Measurements from ENCODE around the gene DOK1. TPM values are rescaled to one million over a fixed set of nuclear protein-coding genes. Genes with fewer than 3 reads are reported as not detected.

Gene DOK1
- polyA plus RNA-seq, 3 donors = 48.0 to 53.6 (median 49.3) TPM

DNA sequence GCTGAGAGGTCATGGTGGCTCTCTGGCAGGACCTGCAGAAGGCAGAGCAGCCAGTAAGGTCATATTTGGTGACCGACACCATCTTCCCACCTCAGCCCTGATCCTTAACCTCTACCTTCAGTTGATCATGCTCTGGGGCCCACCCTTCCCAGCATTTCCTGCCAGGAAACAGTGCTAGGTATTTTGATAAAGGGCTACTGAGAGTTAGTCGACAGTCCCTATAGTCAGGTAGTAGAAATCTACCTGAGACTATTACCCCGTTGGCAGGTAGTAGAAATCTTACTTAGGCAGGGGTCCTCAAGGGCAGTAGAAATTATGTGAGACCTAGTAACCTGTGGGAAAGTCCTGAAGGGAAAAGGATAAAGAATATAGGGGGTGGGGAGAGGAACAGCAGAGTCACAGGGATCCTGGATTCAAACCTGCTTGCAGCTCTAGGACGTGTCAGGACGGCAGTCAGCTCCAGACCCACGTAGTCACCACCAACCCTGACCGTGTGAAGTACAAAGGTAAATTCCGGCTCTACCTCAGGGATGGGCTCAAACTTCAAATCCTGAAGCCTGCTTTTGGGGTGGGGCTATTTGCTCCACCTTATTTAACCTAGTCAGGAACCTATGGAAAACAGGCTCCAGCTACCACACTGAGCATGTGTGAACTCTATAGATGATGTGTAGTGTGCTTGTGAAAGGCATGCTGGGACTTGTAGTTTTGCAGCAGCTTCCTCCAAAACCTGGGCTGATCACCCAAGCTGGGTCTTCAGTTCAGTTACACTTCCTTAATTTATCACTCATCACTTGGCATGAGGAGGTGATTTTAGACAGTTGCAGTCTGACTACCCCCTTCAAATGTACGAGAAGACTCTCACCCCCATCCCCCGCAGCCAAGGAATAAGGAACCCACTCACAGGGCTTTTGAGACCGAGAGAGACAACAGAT, 28.5 kb upstream of the DOK1 start, which contains the start of gene DQX1:
TSS of gene DQX1 (minus strand) at position 515 of the 932 bp plus-strand sequence. CDS start at position 13, 502 bp downstream.
- peaks cover 13 to 18% (median 17%) of the 10 kb centered on the region in 3 donors for H3K27me3 Mint-ChIP-seq (ENCODE audit: low read depth in 3 of 3)
- Histone ChIP-seq H2AFZ (ENCODE audit: insufficient read depth, low read depth, low read length, poor library complexity, severe bottlenecking) (no peak within 1 kb of the TSS), H3K27ac (ENCODE audit: low read depth in 1 of 2, low read length in 2 of 2) (peak within 1 kb of the TSS; percentile 34 to 59), H3K27me3 (ENCODE audit: control insufficient read depth in 2 of 2, insufficient read depth in 2 of 2, low read length in 2 of 2) (peaks cover 0 to 2% of the 10 kb centered on the region in 2 donors), H3K4me1 (ENCODE audit: control insufficient read depth in 1 of 2, insufficient read depth in 2 of 2, low read length in 2 of 2) (peaks cover 22 to 37% of the 10 kb centered on the region in 2 donors), H4K20me1 (ENCODE audit: insufficient read depth, low read length) (peaks cover 26% of the 10 kb centered on the region), H3K4me2 (replicated peaks; ENCODE audit: extremely low read depth, low read length, poor library complexity, severe bottlenecking) (no peak within 1 kb of the TSS), H3K9me3 (replicated peaks in 1 of 2; ENCODE audit: control insufficient read depth in 1 of 2, insufficient read depth in 1 of 2, low read length in 2 of 2) (no peaks in the 10 kb centered on the region), H3K9ac (ENCODE audit: insufficient read depth, low read length, poor library complexity, severe bottlenecking) (no peak within 1 kb of the TSS), H3K4me3 (replicated peaks in 1 of 3; ENCODE audit: low read depth in 2 of 3, low read length in 3 of 3) (no peak within 1 kb of the TSS), H3K79me2 (ENCODE audit: insufficient read depth, low read length) (peaks cover 29% of the 10 kb centered on the region), H3K36me3 (replicated peaks in 1 of 2; ENCODE audit: control insufficient read depth in 1 of 2, insufficient read depth in 2 of 2, low read length in 2 of 2) (peaks cover 17 to 25% of the 10 kb centered on the region in 2 donors)
- peak within 1 kb of the TSS; percentile 76 to 91 (median 84) for H3K27ac Mint-ChIP-seq
- peak within 1 kb of the TSS in 1 of 2 donors; percentile 52 for H3K4me3 Mint-ChIP-seq
- DNase-seq = peak; percentile 75 to 91 (median 78)
- intact Hi-C loops (cut with micrococcal nuclease) = loop anchor here (5.0 kb wide), 2 partner anchors 44 to 69 kb away; partner anchors contain the start of genes INO80B (in 2 of the 2), WBP1 (in 2 of the 2), CCDC142 (in 1 of the 2) and TTC31 (in 1 of the 2)
- peaks cover 0 to 10% (median 0%) of the 10 kb centered on the region in 7 donors for H3K9me3 Mint-ChIP-seq
- H3K4me1 Mint-ChIP-seq = peaks cover 32% of the 10 kb centered on the region
- TF ChIP-seq CTCF (IDR thresholded peaks at IDR 0.05) = no peak
- H3K36me3 Mint-ChIP-seq = peaks cover 24 to 37% of the 10 kb centered on the region in 2 donors
- 63% methylated on average over 2 of the region's 11 CpGs for WGBS (ENCODE audit: insufficient coverage)

DNA sequence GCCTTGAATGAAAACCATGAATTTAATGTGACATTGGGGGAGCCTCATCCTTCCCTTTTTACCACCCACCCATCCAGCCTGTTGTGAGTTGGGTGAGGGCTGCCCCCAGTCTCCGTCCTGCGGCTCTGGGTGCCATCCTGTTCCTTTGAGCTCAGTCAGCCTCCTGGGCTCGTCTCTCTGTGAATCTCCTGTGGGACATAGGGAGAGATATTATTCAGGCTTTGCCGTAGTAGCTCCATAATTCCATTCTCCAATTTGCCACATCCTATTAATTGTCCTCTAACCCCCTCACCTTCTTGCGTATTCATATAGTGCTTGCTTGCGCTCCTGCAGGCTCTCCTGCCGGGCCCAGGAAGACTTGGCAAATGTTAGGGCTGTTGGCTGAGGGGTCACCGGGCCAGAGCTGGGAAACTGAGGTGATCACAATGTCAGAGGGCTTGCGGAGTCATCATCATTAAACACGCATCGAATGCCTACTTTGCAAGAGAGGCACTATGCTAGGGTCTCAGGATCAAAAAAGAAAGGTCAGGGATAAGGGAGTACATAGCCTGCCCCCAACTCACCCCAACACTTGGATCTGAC, 27.8 kb upstream of the DOK1 start:
- Histone ChIP-seq H3K36me3 (replicated peaks in 1 of 2; ENCODE audit: control insufficient read depth in 1 of 2, insufficient read depth in 2 of 2, low read length in 2 of 2) (peaks cover 17 to 25% of the 10 kb centered on the region in 2 donors), H3K9me3 (replicated peaks in 1 of 2; ENCODE audit: control insufficient read depth in 1 of 2, insufficient read depth in 1 of 2, low read length in 2 of 2) (no peaks in the 10 kb centered on the region), H3K4me3 (replicated peaks in 1 of 3; ENCODE audit: low read depth in 2 of 3, low read length in 3 of 3) (no peak overlapping the region), H3K79me2 (ENCODE audit: insufficient read depth, low read length) (peaks cover 29% of the 10 kb centered on the region), H2AFZ (ENCODE audit: insufficient read depth, low read depth, low read length, poor library complexity, severe bottlenecking) (no peak overlapping the region), H3K9ac (ENCODE audit: insufficient read depth, low read length, poor library complexity, severe bottlenecking) (no peak overlapping the region), H3K4me1 (ENCODE audit: control insufficient read depth in 1 of 2, insufficient read depth in 2 of 2, low read length in 2 of 2) (peaks cover 28 to 45% of the 10 kb centered on the region in 2 donors), H3K27ac (ENCODE audit: low read depth in 1 of 2, low read length in 2 of 2) (peak overlapping the region; percentile 34 to 59), H3K4me2 (replicated peaks; ENCODE audit: extremely low read depth, low read length, poor library complexity, severe bottlenecking) (no peak overlapping the region), H4K20me1 (ENCODE audit: insufficient read depth, low read length) (peaks cover 26% of the 10 kb centered on the region), H3K27me3 (ENCODE audit: control insufficient read depth in 2 of 2, insufficient read depth in 2 of 2, low read length in 2 of 2) (no peaks in the 10 kb centered on the region)
- TF ChIP-seq CTCF (IDR thresholded peaks at IDR 0.05) = no peak
- Mint-ChIP-seq H3K27ac (peak overlapping the region; percentile 76 to 91 (median 84)), H3K36me3 (peaks cover 24 to 37% of the 10 kb centered on the region in 2 donors), H3K9me3 (peaks cover 0 to 8% (median 0%) of the 10 kb centered on the region in 7 donors), H3K4me1 (peaks cover 38% of the 10 kb centered on the region), H3K27me3 (ENCODE audit: low read depth in 3 of 3) (peaks cover 6 to 12% (median 11%) of the 10 kb centered on the region in 3 donors), H3K4me3 (peak overlapping the region in 1 of 2 donors; percentile 52)
- DNase-seq = no peak
- intact Hi-C loops (cut with micrococcal nuclease) = loop anchor here (5.0 kb wide), 2 partner anchors 44 to 69 kb away; partner anchors contain the start of genes INO80B (in 2 of the 2), WBP1 (in 2 of the 2), CCDC142 (in 1 of the 2) and TTC31 (in 1 of the 2)
- WGBS (ENCODE audit: insufficient coverage) = 98% methylated on average over 5 of the region's 11 CpGs

All from CD14-positive monocyte (primary cell).